ENCODE results near the gene KCNAB2.
A peak's percentile ranks its signal among the peaks of the same experiment; 100 is the strongest.

Gene KCNAB2

DNA sequence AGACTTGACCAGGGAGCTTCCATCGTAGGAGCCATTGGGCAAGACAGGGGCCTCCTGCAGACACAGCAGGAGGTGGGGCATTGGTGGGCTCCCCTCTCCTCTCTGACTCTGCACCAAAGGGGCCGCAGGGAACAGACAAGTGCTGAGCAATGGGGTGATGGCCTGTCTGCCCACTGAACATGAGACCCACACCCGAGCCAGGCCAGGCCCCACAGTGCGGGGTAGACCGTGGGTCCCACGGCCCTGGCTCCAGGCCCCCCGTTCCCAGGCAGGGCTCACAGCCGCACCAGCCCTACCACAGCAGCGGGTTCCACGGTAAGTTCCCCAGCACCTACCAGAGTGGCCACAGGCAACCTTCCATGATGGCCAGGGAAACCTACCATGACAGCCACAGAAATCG lies 88.5 kb downstream of the KCNAB2 start:
- DNase-seq = no peak

DNA sequence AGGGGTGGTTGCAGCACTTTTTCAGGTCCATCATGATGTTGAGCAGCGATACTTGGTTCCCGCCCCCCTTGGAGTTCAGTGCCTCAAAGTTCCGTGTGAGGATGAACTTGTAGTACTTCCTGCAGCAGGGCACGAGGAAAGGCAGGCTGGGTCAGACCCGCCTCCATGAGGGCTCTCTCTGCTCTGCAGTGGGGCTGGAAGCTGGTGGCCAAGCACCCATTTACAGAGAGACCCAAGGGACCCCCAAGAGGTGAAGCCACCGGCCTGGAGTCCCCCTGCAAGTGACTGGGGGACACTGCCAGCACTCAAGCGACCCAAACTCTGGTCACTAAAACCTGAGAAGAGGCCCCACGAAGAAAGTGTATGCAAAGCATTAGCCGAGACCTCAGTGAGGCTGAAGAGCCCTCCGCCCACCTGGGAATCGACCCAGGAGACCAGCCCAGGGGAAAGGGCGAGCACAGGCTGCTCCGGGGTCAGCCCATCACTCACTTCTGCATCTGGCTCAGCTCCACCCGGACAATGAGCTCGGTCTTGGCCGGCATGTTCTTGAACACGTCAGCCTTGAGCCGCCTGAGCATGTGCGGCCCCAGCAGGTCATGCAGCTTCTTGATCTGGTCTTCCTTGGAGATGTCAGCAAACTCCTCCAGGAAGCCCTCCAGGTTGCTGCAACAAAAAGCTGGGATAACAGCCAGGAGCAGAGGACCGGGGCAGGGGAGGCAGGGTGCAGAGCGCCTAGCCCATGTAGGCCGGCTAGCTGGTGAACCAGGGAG lies 89.2 kb downstream of the KCNAB2 start:
- DNase-seq = no peak

DNA sequence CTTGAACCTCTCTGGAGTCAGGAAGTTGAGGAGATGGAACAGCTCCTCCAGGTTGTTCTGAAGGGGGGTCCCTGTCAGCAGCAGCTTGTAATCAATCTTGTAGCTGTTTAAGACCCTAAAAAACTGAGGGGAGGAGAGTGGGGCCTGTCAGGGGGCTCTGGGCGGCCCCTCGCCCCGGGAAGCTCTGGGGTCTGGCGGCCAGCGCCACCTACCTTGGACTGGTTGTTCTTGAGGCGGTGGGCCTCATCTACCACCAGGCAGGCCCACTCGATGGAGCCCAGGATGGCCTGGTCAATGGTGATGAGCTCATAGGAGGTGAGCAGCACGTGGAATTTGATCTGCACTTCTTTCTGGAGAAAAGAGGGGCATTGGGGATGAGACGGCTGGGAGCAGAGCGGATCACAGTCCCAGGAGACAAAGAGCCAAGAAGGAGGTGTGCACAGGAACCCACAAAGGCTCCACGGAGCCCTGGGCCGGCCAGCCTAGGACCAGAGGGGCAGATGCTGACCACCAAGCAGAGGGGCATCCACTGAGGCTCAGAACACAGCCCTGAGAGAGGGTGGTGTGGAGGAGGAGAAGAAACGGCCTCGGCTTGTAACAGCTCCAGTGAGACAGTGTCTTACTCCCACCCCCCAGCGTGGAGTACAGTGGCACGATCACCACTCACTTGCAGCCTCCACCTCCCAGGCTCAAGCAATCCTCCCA lies 91.0 kb downstream of the KCNAB2 start:
- no peak for DNase-seq

DNA sequence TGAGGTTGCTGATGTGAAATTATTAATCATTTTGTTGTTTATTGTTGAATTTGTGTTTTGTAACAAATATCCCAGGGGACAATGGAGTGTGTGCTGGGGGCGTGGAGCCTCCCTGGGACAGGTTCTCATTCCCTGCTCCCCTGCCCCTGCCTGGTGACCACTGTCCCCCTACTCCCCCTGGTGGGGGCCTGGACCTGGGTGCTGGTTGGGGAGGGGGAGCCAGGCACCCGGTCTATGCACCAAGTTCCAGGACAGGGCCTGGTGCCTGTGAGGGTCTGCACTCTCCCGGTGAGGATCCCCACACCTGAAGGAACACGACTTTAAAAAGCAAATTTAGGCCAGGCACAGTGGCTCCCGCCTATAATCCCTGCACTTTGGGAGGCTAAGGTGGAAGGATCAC lies 92.1 kb downstream of the KCNAB2 start:
- no peak for DNase-seq

DNA sequence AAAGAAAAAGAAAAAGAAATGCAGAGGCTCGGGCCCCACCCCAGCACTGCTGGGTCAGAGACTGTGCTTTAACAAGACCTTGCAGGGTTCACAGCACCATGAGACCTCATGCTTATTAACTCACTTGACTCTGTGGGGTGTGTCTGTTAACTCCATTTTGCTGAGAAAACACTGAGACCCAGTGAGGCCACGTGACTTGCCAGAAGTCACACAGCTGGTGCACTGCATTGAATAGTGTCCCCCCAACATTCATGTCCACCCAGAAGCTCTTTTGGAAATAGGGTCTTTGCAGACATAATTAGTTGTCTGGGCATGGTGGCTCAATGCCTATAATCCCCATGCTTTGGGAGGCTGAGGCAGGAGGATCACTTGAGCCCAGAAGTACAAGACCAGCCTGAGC lies 94.7 kb downstream of the KCNAB2 start:
- no peak for DNase-seq

DNA sequence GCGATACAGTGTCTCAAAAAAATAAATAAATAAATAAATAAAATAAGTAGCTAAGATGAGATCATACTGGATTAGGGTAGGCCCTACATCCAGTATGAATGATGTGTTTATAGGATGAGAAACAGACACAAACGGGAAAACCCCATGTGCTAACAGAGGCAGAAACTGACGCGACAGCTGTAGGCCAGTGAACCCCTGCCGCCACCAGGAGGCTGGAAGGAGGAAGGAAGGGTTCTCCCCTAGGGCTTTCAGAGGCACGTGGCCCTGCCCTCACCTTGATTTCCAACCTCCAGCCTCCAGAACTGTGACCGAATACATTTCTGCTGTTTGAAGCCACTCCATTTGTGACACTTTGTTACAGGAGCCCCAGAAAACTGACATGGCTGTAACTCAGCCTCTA lies 95.9 kb downstream of the KCNAB2 start:
- DNase-seq = peak; percentile 54

DNA sequence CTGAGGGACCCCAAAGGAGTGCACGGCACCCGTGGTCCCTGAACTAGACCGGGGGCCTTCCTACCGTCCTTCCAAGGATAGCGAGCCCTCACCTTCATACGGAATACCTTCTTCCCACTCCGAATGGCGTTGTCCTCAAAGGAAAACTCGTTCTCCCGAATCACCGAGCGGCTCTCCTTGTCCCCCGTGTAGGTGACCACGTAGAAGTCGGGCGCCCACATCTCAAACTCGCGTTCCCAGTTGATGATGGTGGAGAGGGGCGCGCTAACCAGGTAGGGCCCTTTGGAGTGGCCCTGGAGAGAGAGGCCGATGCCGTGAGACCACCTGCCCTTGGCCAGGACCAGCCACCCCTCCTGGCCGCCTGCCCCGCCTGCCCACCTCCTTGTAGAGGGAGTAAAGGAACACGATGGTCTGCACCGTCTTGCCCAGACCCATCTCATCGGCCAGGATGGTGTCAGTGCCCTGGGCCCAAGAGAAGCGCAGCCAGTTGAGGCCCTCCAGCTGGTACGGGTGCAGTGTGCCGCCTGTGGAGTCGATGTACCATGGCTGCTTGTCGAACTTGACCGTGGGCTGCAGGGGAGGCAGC lies 96.4 kb downstream of the KCNAB2 start:
- DNase-seq = no peak

DNA sequence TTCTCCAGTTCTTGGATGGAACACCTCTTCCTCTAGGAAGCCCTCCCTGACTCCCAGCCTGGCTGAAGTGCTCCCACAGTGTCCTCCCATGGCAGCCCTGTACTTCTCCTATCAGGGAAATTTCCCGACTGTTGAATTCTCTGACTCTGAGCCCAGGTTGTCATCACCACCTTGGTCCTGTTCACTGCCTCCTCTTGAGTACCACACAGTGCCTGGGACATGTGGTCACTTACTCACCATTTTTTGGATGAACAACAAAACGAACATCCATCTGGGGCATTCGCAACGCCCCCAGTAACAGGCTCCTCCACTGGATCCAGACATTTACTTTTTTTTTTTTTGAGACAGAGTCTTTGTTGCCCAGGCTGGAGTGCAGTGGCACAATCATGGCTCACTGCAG lies 97.0 kb downstream of the KCNAB2 start:
- no peak for DNase-seq

DNA sequence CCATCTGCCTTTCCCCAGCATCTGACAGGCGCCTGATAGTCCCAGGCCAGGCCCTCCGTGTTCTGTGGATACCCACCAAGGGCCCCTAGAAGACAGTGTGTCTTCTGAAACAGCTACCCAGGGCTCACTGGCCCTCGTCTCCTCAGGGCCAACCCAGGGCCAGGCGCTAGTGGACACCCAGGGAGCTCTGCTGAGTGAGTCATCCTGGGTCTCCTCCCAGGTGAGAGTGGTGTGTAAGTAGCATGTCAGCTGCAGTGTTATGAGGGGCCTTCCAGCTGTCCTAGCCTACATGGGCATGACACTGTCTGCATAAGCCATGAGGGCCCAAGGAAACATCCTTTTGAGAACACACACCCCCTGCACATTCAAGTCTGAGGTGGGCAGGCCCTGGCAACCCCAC lies 97.7 kb downstream of the KCNAB2 start:
- DNase-seq = no peak

DNA sequence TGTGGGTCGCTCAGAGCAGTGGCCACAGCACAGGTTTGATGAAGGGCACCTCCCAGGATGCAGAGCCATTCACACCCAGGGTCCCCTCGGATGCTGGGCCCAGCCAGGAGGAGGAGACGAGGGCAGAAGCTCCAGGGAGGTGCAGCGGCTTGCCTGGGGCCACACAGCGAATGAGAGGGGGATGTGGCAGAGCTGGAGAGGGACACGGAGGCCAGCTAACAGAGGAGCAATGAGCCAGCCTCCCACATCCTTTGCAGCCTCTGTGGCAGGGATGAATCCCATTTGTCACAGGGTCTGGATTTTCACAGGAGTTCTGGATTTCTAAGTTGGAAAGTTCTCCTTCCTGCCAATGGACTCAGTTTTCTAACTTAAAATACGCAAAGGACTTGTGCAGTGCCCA lies 98.5 kb downstream of the KCNAB2 start:
- no peak for DNase-seq

DNA sequence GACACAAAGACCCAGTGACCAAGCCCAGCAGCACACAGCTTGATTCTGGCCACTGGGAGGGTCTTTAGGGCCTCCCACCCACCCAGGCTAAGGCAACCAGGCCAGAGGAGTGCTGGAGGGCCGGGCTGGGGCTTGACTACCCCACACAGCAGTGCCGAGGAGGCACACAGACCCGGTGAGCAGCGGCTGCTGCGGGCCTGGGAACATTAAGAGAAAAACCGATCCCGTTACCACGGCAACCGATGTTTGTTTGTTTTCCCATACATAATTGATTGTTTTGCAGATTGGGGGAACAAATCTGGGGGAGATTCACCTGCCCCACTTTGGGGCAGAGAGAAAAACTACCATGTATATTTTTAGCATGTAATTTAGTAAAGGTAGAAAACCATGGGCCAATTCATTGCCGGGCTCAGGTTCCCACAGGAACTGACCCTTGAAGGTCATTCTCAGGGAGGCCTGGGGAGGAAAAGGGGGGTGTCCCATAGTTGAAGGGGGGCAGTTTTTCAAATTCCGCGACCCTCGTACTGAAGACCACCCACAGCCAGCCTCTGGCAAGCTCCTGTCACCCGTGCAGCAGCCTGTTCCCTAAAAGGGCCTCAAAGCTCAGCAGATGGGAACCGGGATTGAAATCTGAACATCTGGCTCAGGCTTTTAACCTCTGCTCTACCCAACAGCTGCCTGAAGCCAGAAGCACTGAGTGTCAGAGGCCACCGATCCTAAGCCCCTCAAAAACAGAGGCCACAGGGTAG lies 99.1 kb downstream of the KCNAB2 start:
- DNase-seq = no peak

DNA sequence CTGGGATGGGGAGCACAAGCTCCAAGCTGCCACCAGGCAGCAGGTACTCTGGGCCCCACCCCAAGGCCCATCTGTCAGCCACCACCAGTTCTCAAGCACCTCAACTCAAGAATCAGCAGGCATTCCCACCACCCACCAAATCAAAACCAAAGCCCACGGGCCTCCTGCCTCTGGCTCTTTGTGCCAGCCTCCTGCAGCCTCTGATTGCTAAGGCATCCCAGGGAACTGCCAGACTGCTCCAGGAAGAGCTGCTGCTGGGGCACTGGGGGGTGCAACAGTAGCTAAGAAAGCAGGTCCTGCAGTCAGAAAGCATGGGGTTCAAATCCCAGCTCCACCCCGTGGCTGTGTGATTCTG lies 99.7 kb downstream of the KCNAB2 start:
- DNase-seq = no peak

DNA sequence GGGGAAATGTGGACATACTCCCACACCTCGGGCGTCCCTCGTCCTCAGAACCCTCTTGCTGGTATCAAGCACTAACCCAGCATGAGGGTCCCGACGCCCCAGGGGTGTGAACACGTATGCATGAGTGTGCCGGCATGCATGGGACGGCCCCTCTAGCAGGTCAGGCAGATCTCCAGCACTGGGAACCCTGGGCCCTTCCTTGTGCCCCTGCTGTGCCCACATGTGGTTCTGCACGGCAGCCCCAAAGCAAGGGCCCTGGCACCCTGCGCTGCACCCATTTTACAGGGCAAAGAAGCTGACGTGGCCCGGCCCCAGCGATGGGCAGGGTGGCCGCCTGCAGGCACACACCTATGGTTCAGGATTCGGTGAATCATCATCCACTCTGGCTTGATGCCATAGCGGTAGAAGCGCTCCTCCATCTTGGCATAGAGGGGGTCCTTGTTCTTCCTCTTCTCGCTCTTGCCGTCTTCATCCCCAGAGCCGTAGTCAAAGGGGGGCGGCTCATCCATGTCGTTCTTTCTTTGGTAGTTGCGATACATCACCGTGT lies 100.2 kb downstream of the KCNAB2 start:
- no peak for DNase-seq

DNA sequence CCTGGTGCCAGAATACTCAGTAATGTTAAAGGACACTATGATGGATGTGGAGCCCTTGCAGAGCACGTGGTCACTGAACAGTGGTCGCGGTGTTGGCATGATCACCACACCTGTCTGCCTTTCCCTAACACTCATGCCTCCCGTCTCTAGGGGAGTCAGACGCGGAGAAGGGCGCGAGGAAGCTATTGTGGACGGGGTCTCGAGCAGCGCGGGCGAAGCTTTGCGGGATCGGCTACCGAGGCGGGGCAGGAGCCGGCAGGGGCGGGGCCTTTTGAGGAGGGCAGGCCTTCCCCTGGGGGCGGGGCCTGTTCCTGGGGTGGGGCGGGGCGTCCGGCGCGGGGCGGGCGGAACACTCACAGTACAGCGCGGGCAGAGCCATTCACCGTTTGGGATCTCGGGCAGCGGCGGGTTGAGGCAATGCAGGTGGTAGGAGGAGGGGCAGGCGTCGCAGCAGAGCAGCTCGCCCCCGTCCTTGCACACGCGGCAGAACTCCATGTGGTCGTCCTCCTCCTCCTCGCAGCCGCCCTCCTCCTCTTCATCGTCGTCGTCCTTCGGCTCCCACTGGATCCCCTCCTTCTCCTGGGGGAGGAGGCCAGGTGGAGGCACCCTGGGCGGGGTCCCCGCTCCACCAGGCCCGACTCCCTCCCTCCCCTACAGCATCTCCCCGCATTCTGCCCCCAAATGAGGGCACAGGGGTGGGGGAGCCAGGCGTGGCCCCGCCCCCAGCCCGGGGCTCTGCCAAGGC lies 103.0 kb downstream of the KCNAB2 start:
- DNase-seq = peak; percentile 83

DNA sequence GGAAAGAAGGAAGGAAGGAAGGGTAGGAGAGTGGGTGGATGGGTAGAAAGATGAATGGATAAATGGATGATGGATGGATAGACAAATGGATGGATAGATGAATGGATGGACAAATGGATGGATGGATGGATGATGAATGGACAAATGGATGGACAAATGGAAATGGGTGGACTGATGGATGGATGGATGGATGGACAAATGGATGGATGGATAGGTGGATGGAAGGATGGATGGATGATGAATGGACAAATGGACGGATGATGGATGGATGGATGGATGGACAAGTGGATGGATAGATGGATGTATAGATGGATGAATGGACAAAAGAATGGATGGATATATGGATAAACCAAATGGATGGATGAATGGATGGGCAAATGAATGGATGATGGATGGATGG lies 103.9 kb downstream of the KCNAB2 start:
- DNase-seq = no peak

DNA sequence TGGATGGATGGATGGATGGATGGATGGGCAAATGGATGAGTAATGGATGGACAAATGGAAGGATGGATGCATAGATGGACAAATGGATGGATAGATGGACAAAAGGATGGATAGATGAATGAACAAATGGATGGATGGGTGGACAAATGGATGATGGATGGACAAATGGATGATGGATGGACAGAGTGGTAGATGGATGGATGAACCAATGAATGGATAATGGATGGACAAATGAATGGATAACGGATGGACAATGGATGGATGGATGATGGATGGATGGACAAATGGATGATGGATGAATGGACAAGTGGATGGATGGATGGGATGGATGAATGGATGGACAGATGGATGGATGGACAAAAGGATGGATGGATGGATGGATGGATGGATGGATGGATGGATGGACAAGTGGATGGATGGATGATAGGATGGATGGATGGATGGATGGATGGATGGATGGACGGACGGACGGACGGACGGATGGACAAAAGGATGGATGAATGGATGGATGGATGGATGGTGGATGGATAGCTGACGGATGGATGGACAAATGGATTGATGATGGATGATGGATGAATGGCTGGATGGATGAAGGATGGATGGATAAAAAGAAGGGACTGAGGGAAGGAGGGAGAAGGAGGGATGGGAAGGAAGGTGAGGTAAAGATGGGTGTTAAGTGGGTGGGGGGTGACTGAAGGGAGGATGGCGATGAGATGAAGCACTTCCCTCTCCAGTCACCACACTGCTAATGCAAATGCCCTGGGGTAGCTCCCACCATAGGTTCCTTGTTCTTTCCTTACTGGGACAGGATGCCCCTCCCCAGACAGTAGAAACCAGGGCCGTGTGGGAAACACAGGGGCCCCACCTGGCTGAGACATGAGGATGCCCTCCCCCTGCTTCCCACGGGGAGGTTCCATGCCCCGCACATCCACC lies 104.6 kb downstream of the KCNAB2 start:
- no peak for DNase-seq
